HCT116 (cell line): Measurements from ENCODE around the gene APOL6. TPM values are rescaled to one million over a fixed set of nuclear protein-coding genes. Genes with fewer than 3 reads are reported as not detected.

Experiments used
- ATAC-seq: fragments of 200-7000 bp; cut with Tn5 transposase; 2 replicates; pipeline ENCODE4 v1.9.1; 2020; ENCODE audit warnings: mild to moderate bottlenecking, moderate library complexity
- BruUV-seq: library from RNA; stranded (reverse); fragments of 400-500 nt; replicated peaks from 2 replicates; lab custom pipeline; 2021; lab: Mats Ljungman, UMichigan
- CTCF ChIA-PET: fragments of 300-600 bp; sonication (Branson Sonifier 250); formaldehyde crosslinking; loops from one replicate; lab custom pipeline; 2021; ENCODE audit warnings: antibody characterized with exemption; lab: Charles Lee
- POLR2A ChIA-PET: fragments of 300-600, 350-600 bp; sonication (Branson Sonifier 250); formaldehyde crosslinking; loops from one replicate; lab custom pipeline; 2021; ENCODE audit warnings: antibody characterized with exemption; lab: Charles Lee
- RAD21 ChIA-PET, 2 experiments: fragments of 300-600 bp; sonication (Branson Sonifier 250); formaldehyde crosslinking; loops; one replicate each; lab custom pipeline; 2023; ENCODE audit warnings: low total read pairs in 2 of 2; ENCODE audit not compliant: uncharacterized antibody in 2 of 2, unreplicated experiment in 2 of 2, low non-redundant PET in 1 of 2; lab: Charles Lee
- DNase-seq: peaks from one replicate; pipeline ENCODE4 v3.0.0-alpha.2; 2010; ENCODE audit warnings: low read depth, low spot score
- H2AFZ ChIP-seq: fragments of 200-600 bp; shearing (Covaris generic), sonication (generic); 2 replicates; pipeline ENCODE4 v1.6.1; 2017; ENCODE audit warnings: low read depth, mixed run types, mixed read lengths, antibody characterized with exemption, low read length; ENCODE audit not compliant: poor library complexity, severe bottlenecking
- H3K27ac ChIP-seq: 2 replicates; pipeline ENCODE4 v1.5.1; 2012; ENCODE audit warnings: low read depth, low read length
- H3K27me3 ChIP-seq: fragments of 200-600 bp; sonication (generic); 2 replicates; pipeline ENCODE4 v1.6.1; 2016; ENCODE audit warnings: mixed run types, low read length, mixed read lengths; ENCODE audit not compliant: insufficient read depth
- H3K36me3 ChIP-seq, 2 experiments: fragments of 200-500 bp in 1 of 2; fragments of 200-600 bp in 1 of 2; sonication (Bioruptor generic) in 1 of 2; sonication (generic) in 1 of 2; 2 replicates each; pipeline versions ENCODE4 v1.5.1 to v1.6.1; 2014 to 2016; ENCODE audit warnings: low read length in 2 of 2, inconsistent platforms in 1 of 2, mixed read lengths in 1 of 2, mixed run types in 1 of 2; ENCODE audit not compliant: insufficient read depth in 2 of 2, control insufficient read depth in 1 of 2
- H3K4me1 ChIP-seq, 2 experiments: fragments of 200-600 bp in 1 of 2; sonication (generic) in 1 of 2; 2 replicates each; pipeline versions ENCODE4 v1.5.1 to v1.6.1; 2012 to 2017; ENCODE audit warnings: low read length in 2 of 2, inconsistent platforms in 1 of 2, mild to moderate bottlenecking in 1 of 2, mixed read lengths in 1 of 2, mixed run types in 1 of 2, moderate library complexity in 1 of 2; ENCODE audit not compliant: insufficient read depth in 2 of 2, control insufficient read depth in 1 of 2
- H3K4me2 ChIP-seq: fragments of 200-600 bp; sonication (generic); 2 replicates; pipeline ENCODE4 v1.6.1; 2017; ENCODE audit warnings: mixed run types, low read length, mixed read lengths
- H3K4me3 ChIP-seq, 2 experiments: fragments of 200-600 bp in 1 of 2; sonication (generic) in 1 of 2; replicated peaks in 1 of 2; 2 replicates each; pipeline ENCODE4 v1.5.1; 2011 to 2016; ENCODE audit warnings: low read length in 2 of 2, control low read depth in 1 of 2, low read depth in 1 of 2, mild to moderate bottlenecking in 1 of 2, mixed read lengths in 1 of 2, mixed run types in 1 of 2
- H3K79me2 ChIP-seq: fragments of 200-600 bp; sonication (generic); 2 replicates; pipeline ENCODE4 v1.6.1; 2017; ENCODE audit warnings: mild to moderate bottlenecking, mixed run types, low read length, moderate library complexity, mixed read lengths; ENCODE audit not compliant: insufficient read depth
- H3K9ac ChIP-seq: fragments of 200-600 bp; sonication (generic); 2 replicates; pipeline ENCODE4 v1.6.1; 2016; ENCODE audit warnings: low read length, mixed read lengths
- H3K9me2 ChIP-seq: fragments of 200-600 bp; sonication (generic), shearing (Covaris generic); 2 replicates; pipeline ENCODE4 v1.6.1; 2017; ENCODE audit warnings: mixed run types, mild to moderate bottlenecking, moderate library complexity; ENCODE audit not compliant: insufficient read depth
- H3K9me3 ChIP-seq, 2 experiments: fragments of 200-500 bp in 1 of 2; fragments of 200-600 bp in 1 of 2; sonication (Bioruptor generic) in 1 of 2; sonication (generic) in 1 of 2; 2 replicates each; pipeline ENCODE4 v1.6.1; 2014 to 2017; ENCODE audit warnings: low read length in 2 of 2, mixed read lengths in 2 of 2, inconsistent platforms in 1 of 2, low read depth in 1 of 2, mild to moderate bottlenecking in 1 of 2, mixed run types in 1 of 2, moderate library complexity in 1 of 2; ENCODE audit not compliant: control insufficient read depth in 1 of 2, insufficient read depth in 1 of 2
- H4K20me1 ChIP-seq: fragments of 200-600 bp; sonication (generic), shearing (Covaris generic); 2 replicates; pipeline ENCODE4 v1.6.1; 2017; ENCODE audit warnings: mixed run types, mild to moderate bottlenecking, moderate library complexity; ENCODE audit not compliant: insufficient read depth
- CBX3 ChIP-seq: IDR thresholded peaks from 2 replicates; pipeline ENCODE4 v1.6.1; 2012; ENCODE audit warnings: low read depth
- CEBPB ChIP-seq: IDR thresholded peaks from 2 replicates; pipeline ENCODE4 v1.6.1; 2012; ENCODE audit warnings: low read depth
- ELF1 ChIP-seq: IDR thresholded peaks from 2 replicates; pipeline ENCODE4 v1.6.1; 2012; ENCODE audit warnings: low read depth, borderline replicate concordance
- EZH2phosphoT487 ChIP-seq: fragments of 200-600 bp; IDR thresholded peaks from 2 replicates; pipeline ENCODE4 v1.6.1; 2018; ENCODE audit warnings: antibody characterized with exemption, borderline replicate concordance
- FOSL1 ChIP-seq: IDR thresholded peaks from 2 replicates; pipeline ENCODE4 v1.6.1; 2012; ENCODE audit warnings: low read depth
- JUND ChIP-seq: IDR thresholded peaks from 2 replicates; pipeline ENCODE4 v1.6.1; 2012
- RAD21 ChIP-seq: IDR thresholded peaks from 2 replicates; pipeline ENCODE4 v1.6.1; 2012; ENCODE audit warnings: low read depth, mild to moderate bottlenecking
- SIN3A ChIP-seq: IDR thresholded peaks from 2 replicates; pipeline ENCODE4 v1.6.1; 2012; ENCODE audit warnings: low read depth
- SP1 ChIP-seq: IDR thresholded peaks from 2 replicates; pipeline ENCODE4 v1.6.1; 2012; ENCODE audit warnings: low read depth
- SRF ChIP-seq: IDR thresholded peaks from 2 replicates; pipeline ENCODE4 v1.6.1; 2012; ENCODE audit warnings: low read depth
- TCF7L2 ChIP-seq: IDR thresholded peaks from 2 replicates; pipeline ENCODE4 v1.7.0; 2011; ENCODE audit warnings: borderline replicate concordance, inconsistent platforms; ENCODE audit not compliant: insufficient read depth, insufficient read length; ENCODE audit errors: extremely low read depth
- YY1 ChIP-seq: IDR thresholded peaks from 2 replicates; pipeline ENCODE4 v1.6.1; 2011; ENCODE audit warnings: low read length, low read depth, moderate library complexity, mild to moderate bottlenecking; ENCODE audit not compliant: insufficient replicate concordance; ENCODE audit errors: extremely low read depth
- ZFX ChIP-seq: fragments of 450-650 bp; IDR thresholded peaks from 2 replicates; pipeline ENCODE4 v1.6.1; 2017
- ZNF274 ChIP-seq: fragments of 200-500 bp; sonication (Bioruptor generic); IDR thresholded peaks from 2 replicates; pipeline ENCODE4 v1.6.1; 2014; ENCODE audit warnings: mild to moderate bottlenecking, low read depth, low read length, inconsistent platforms
- intact Hi-C: fragments of 100-400 bp; cut with micrococcal nuclease; formaldehyde crosslinking; loops from 2 replicates; pipeline ENCODE4 v1.10.0; 2022
- total RNA-seq: library from RNA; stranded (reverse); gene quantifications from one replicate; pipeline ENCODE4 v1.2.1, GENCODE V29; 2021; ENCODE audit not compliant: unreplicated experiment
- TF ChIP-seq, protein P1 (sequence below): IDR thresholded peaks from 2 replicates; pipeline ENCODE4 v1.6.1; 2012
- TF ChIP-seq, protein P2 (sequence below): IDR thresholded peaks from 2 replicates; pipeline ENCODE4 v1.6.1; 2012; ENCODE audit warnings: low read depth

Gene APOL6
- total RNA-seq, 1 experiment from 2014 or later: 0.84 TPM

DNA sequence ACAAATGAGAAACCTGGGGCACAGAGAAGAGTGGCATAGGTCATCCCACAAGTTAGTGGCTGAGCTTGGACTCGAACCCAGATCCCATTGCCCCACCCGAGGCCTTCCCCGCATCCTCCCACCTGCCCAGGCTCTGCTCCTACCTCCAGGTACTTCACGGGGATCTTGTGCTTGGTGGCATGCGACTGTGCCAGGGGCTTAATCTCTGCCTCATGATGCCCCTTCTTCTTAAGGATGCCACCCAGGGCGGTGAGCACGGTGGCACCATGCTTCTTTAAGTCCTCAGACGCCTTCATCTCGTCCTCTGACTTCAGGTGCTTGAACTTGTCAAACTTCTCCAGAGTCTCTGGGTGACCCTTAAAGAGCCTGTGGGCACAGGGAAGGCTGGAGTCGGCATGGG is 37.5 kb upstream of the APOL6 start:
- DNase-seq: no peak
- CTCF ChIA-PET: no interaction called here
- TF ChIP-seq ZNF274: no peak
- no peak for TF ChIP-seq CEBPB
- no peak for TF ChIP-seq ELF1
- TF ChIP-seq EZH2phosphoT487: no peak
- TF ChIP-seq JUND: no peak
- no peak for TF ChIP-seq TCF7L2
- TF ChIP-seq SRF: no peak
- TF ChIP-seq CBX3: no peak
- TF ChIP-seq, protein P1, sequence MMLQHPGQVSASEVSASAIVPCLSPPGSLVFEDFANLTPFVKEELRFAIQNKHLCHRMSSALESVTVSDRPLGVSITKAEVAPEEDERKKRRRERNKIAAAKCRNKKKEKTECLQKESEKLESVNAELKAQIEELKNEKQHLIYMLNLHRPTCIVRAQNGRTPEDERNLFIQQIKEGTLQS: no peak
- TF ChIP-seq, all 23 proteins: peak for 0
- ATAC-seq: no peak
- RAD21 ChIA-PET: no interaction called here
- no peaks in the 10 kb centered on the region for H3K9me3 ChIP-seq
- H3K4me2 ChIP-seq: no peak overlapping the region
- no peaks in the 10 kb centered on the region for H3K4me1 ChIP-seq
- no peaks in the 10 kb centered on the region for H3K27me3 ChIP-seq
- no peaks in the 10 kb centered on the region for H3K9me2 ChIP-seq
- H3K79me2 ChIP-seq: no peaks in the 10 kb centered on the region
- H4K20me1 ChIP-seq: no peaks in the 10 kb centered on the region
- no peak overlapping the region for H3K9ac ChIP-seq
- intact Hi-C loops: no loop called here
- no peak overlapping the region for H2AFZ ChIP-seq
- no TSS peak for BruUV-seq
- H3K36me3 ChIP-seq: no peaks in the 10 kb centered on the region
- H3K4me3 ChIP-seq: no peak overlapping the region
- POLR2A ChIA-PET: no interaction called here
- no peak overlapping the region for H3K27ac ChIP-seq

DNA sequence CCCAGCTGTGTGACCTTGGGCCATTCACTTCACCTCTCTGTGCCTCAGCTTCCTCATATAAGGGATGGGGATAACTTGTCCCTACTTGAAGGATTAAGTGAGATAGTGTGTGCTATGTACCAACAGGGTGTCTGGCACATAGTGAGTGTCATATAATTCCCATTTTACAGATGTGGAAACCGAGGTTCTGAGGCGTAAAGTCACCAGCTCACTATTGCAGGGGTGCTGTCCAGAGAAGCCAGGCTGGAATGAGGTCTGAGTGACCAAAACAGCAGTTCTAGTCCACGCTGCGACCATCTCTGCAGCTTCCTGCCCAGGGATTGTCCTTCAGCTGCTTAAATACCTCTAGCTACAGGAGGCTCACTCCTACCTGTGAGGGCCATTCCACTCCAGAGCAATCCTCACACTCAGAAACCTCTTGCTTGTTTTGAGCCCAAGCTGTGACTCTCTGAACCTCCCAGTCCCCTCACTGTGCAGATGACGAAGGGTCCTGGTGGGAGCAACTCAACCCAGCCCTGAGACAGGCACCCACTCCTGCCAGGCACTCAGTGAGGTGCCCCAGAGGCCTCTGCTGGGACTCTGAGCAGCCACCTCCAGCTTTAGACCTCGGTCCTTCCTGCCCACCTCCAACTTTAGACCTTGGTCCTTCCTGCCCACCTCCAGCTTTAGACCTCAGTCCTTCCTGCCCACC is 36.9 kb upstream of the APOL6 start:
- Histone ChIP-seq H3K36me3 (no peaks in the 10 kb centered on the region), H3K9ac (no peak overlapping the region), H3K4me2 (no peak overlapping the region), H3K27me3 (no peaks in the 10 kb centered on the region), H3K9me2 (no peaks in the 10 kb centered on the region), H3K4me3 (no peak overlapping the region), H3K9me3 (no peaks in the 10 kb centered on the region), H3K4me1 (no peaks in the 10 kb centered on the region), H3K79me2 (no peaks in the 10 kb centered on the region), H3K27ac (no peak overlapping the region), H4K20me1 (no peaks in the 10 kb centered on the region), H2AFZ (no peak overlapping the region)
- POLR2A ChIA-PET: no interaction called here
- intact Hi-C loops: no loop called here
- ATAC-seq (no peak), DNase-seq (no peak)
- no TSS peak for BruUV-seq
- CTCF ChIA-PET: no interaction called here
- RAD21 ChIA-PET: no interaction called here
- TF ChIP-seq, protein P2, sequence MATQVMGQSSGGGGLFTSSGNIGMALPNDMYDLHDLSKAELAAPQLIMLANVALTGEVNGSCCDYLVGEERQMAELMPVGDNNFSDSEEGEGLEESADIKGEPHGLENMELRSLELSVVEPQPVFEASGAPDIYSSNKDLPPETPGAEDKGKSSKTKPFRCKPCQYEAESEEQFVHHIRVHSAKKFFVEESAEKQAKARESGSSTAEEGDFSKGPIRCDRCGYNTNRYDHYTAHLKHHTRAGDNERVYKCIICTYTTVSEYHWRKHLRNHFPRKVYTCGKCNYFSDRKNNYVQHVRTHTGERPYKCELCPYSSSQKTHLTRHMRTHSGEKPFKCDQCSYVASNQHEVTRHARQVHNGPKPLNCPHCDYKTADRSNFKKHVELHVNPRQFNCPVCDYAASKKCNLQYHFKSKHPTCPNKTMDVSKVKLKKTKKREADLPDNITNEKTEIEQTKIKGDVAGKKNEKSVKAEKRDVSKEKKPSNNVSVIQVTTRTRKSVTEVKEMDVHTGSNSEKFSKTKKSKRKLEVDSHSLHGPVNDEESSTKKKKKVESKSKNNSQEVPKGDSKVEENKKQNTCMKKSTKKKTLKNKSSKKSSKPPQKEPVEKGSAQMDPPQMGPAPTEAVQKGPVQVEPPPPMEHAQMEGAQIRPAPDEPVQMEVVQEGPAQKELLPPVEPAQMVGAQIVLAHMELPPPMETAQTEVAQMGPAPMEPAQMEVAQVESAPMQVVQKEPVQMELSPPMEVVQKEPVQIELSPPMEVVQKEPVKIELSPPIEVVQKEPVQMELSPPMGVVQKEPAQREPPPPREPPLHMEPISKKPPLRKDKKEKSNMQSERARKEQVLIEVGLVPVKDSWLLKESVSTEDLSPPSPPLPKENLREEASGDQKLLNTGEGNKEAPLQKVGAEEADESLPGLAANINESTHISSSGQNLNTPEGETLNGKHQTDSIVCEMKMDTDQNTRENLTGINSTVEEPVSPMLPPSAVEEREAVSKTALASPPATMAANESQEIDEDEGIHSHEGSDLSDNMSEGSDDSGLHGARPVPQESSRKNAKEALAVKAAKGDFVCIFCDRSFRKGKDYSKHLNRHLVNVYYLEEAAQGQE: no peak
- TF ChIP-seq JUND: no peak
- no peak for TF ChIP-seq YY1
- no peak for TF ChIP-seq SRF
- TF ChIP-seq RAD21: no peak
- no peak for TF ChIP-seq SP1
- TF ChIP-seq SIN3A: no peak
- TF ChIP-seq ZNF274: no peak
- TF ChIP-seq ZFX: no peak
- no peak for TF ChIP-seq FOSL1
